Gastroesophageal sphincter (tissue), 3 donors: Measurements from ENCODE around the gene LTBP3.

Experiments
- POLR2A ChIP-seq, 2 donors: fragments of 450-650 bp; IDR thresholded peaks; one replicate each; pipeline ENCODE4 v1.6.1; 2017; ENCODE audit warnings: antibody characterized with exemption in 2 of 2, mild to moderate bottlenecking in 2 of 2, moderate library complexity in 1 of 2
- TF ChIP-seq, protein P1 (sequence below), 4 experiments: fragments of 200-600 bp in 2 of 4; fragments of 450-650 bp in 2 of 4; sonication (generic) in 1 of 4; IDR thresholded peaks; one replicate each; pipeline ENCODE4 v1.5.1; 2017 to 2019; ENCODE audit warnings: antibody characterized with exemption in 4 of 4, mild to moderate bottlenecking in 2 of 4, moderate library complexity in 2 of 4

DNA sequence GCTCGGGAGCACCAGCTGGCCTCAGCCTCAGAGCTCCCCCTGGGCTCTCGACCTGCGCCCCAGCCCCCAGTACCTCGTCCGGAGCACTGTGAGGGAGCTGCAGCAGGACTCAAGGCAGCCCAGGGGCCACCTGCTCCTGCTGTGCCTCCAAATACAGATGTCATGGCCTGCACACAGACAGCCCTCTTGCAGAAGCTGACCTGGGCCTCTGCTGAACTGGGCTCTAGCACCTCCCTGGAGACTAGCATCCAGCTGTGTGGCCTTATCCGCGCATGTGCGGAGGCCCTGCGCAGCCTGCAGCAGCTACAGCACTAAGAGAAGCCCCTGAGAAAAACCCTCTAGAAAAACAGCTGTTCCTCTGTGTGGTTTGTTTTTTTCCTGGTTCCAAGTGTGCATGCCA, 13.3 kb upstream of the LTBP3 start:
- TF ChIP-seq, protein P1, sequence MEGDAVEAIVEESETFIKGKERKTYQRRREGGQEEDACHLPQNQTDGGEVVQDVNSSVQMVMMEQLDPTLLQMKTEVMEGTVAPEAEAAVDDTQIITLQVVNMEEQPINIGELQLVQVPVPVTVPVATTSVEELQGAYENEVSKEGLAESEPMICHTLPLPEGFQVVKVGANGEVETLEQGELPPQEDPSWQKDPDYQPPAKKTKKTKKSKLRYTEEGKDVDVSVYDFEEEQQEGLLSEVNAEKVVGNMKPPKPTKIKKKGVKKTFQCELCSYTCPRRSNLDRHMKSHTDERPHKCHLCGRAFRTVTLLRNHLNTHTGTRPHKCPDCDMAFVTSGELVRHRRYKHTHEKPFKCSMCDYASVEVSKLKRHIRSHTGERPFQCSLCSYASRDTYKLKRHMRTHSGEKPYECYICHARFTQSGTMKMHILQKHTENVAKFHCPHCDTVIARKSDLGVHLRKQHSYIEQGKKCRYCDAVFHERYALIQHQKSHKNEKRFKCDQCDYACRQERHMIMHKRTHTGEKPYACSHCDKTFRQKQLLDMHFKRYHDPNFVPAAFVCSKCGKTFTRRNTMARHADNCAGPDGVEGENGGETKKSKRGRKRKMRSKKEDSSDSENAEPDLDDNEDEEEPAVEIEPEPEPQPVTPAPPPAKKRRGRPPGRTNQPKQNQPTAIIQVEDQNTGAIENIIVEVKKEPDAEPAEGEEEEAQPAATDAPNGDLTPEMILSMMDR (IDR thresholded peaks at IDR 0.05) = no peak
- no peak for TF ChIP-seq POLR2A (IDR thresholded peaks at IDR 0.05)
